Hypothalamus (tissue), 51 donors: ENCODE data around the gene NLRP4.

Experiments
- DNase-seq, 51 donors: peaks; one replicate each; lab custom pipeline; 2025; lab: John Stamatoyannopoulos, UW

NLRP4 gene

GRCh38 chr19:55836340-55836739 lies at the start of gene NLRP4:
NLRP4 (plus strand) TSS chr19:55836540; CDS start chr19:55852081, 15,541 bp downstream.
- DNase-seq, result no peak

- DNase-seq, result no peak
Observed at GRCh38 chr19:55795021-55795420, 41.3 kb upstream of the NLRP4 start.

GRCh38 chr19:55801416-55801815 lies 34.9 kb upstream of the NLRP4 start:
- no peak for DNase-seq

GRCh38 chr19:55802281-55802680 lies 34.1 kb upstream of the NLRP4 start:
- DNase-seq, result no peak

GRCh38 chr19:55809381-55810058 lies 26.8 kb upstream of the NLRP4 start:
- DNase-seq, result peak in 11 of 51 donors; percentile 0 to 8 (median 1)

GRCh38 chr19:55811340-55811739 lies 25.0 kb upstream of the NLRP4 start:
- DNase-seq, result no peak

- no peak for DNase-seq
Observed at GRCh38 chr19:55812449-55812848, 23.9 kb upstream of the NLRP4 start.

- no peak for DNase-seq
Observed at GRCh38 chr19:55813906-55814305, 22.4 kb upstream of the NLRP4 start.

GRCh38 chr19:55820037-55820436 lies 16.3 kb upstream of the NLRP4 start:
- DNase-seq, result no peak

- DNase-seq, result no peak
Observed at GRCh38 chr19:55830656-55831055, 5.7 kb upstream of the NLRP4 start.

GRCh38 chr19:55831846-55832245 lies 4.5 kb upstream of the NLRP4 start, which contains the start of gene NLRP11:
NLRP11 (minus strand) TSS chr19:55831999; CDS start chr19:55818174, 13,825 bp downstream.
- no peak for DNase-seq

GRCh38 chr19:55832676-55833075 lies 3.7 kb upstream of the NLRP4 start:
- no peak for DNase-seq

- no peak for DNase-seq
Observed at GRCh38 chr19:55838251-55838650, 1.9 kb downstream of the NLRP4 start.

- DNase-seq, result no peak
Observed at GRCh38 chr19:55838906-55839305, 2.6 kb downstream of the NLRP4 start.

- no peak for DNase-seq
Observed at GRCh38 chr19:55855160-55855559, 18.8 kb downstream of the NLRP4 start.

- DNase-seq, result peak in 1 of 51 donors; percentile 1
Observed at GRCh38 chr19:55857149-55857548, 20.8 kb downstream of the NLRP4 start.

- DNase-seq, result no peak
Observed at GRCh38 chr19:55857974-55858373, 21.6 kb downstream of the NLRP4 start.

- DNase-seq, result no peak
Observed at GRCh38 chr19:55858401-55858800, 22.1 kb downstream of the NLRP4 start.

GRCh38 chr19:55858969-55859368 lies 22.6 kb downstream of the NLRP4 start:
- no peak for DNase-seq

- no peak for DNase-seq
Observed at GRCh38 chr19:55866521-55866920, 30.2 kb downstream of the NLRP4 start.

- no peak for DNase-seq
Observed at GRCh38 chr19:55867101-55867500, 30.8 kb downstream of the NLRP4 start.

GRCh38 chr19:55870736-55871135 lies 34.4 kb downstream of the NLRP4 start:
- DNase-seq, result no peak

GRCh38 chr19:55877211-55877610 lies 40.9 kb downstream of the NLRP4 start:
- no peak for DNase-seq
